Hepatocyte (in vitro differentiated cells): ENCODE results near the gene SLC39A1. TPM values are rescaled to one million over a fixed set of nuclear protein-coding genes. Genes with fewer than 3 reads are reported as not detected.

Experiments used
- DNase-seq: peaks from one replicate; pipeline ENCODE4 v3.0.0-alpha.2; 2016; ENCODE audit warnings: low spot score
- H2AFZ ChIP-seq: fragments of 200-600 bp; sonication (generic); 2 replicates; pipeline ENCODE4 v1.6.0; 2016; ENCODE audit warnings: antibody characterized with exemption, mild to moderate bottlenecking
- H3K27ac ChIP-seq: fragments of 200-600 bp; sonication (generic); 2 replicates; pipeline ENCODE4 v1.5.1; 2016; ENCODE audit warnings: mild to moderate bottlenecking
- H3K27me3 ChIP-seq: fragments of 200-600 bp; sonication (generic); 2 replicates; pipeline ENCODE4 v1.6.1; 2016
- H3K36me3 ChIP-seq: fragments of 200-600 bp; sonication (generic); replicated peaks from 2 replicates; pipeline ENCODE4 v1.5.1; 2016; ENCODE audit warnings: low read depth; ENCODE audit not compliant: insufficient read depth
- H3K4me1 ChIP-seq: fragments of 200-600 bp; sonication (generic); 2 replicates; pipeline ENCODE4 v1.5.1; 2016; ENCODE audit warnings: mild to moderate bottlenecking, moderate library complexity; ENCODE audit not compliant: insufficient read depth
- H3K4me2 ChIP-seq: fragments of 200-600 bp; sonication (generic); 2 replicates; pipeline ENCODE4 v1.6.0; 2016
- H3K4me3 ChIP-seq: fragments of 200-600 bp; sonication (generic); 2 replicates; pipeline ENCODE4 v1.5.1; 2016; ENCODE audit warnings: mild to moderate bottlenecking
- H3K79me2 ChIP-seq: fragments of 200-600 bp; sonication (generic); 2 replicates; pipeline ENCODE4 v1.6.0; 2017; ENCODE audit warnings: mild to moderate bottlenecking
- H3K9me2 ChIP-seq: fragments of 200-600 bp; sonication (generic); replicated peaks from 2 replicates; pipeline ENCODE4 v1.6.0; 2017; ENCODE audit warnings: mild to moderate bottlenecking; ENCODE audit not compliant: insufficient read depth
- H3K9me3 ChIP-seq: fragments of 200-600 bp; sonication (generic); 2 replicates; pipeline ENCODE4 v1.5.1; 2016; ENCODE audit warnings: low read depth, mild to moderate bottlenecking
- H4K20me1 ChIP-seq: fragments of 200-600 bp; sonication (generic); 2 replicates; pipeline ENCODE4 v1.6.0; 2016; ENCODE audit warnings: mild to moderate bottlenecking; ENCODE audit not compliant: insufficient read depth, poor library complexity, severe bottlenecking
- EZH2 ChIP-seq: fragments of 200-600 bp; sonication (generic); IDR thresholded peaks from 2 replicates; pipeline ENCODE4 v1.6.1; 2016; ENCODE audit warnings: antibody characterized with exemption, mild to moderate bottlenecking, borderline replicate concordance
- EZH2phosphoT487 ChIP-seq: fragments of 200-600 bp; sonication (generic); IDR thresholded peaks from one replicate; pipeline ENCODE4 v1.6.1; 2018; ENCODE audit warnings: antibody characterized with exemption, mild to moderate bottlenecking, low read depth, moderate library complexity; ENCODE audit not compliant: unreplicated experiment, severe bottlenecking
- WGBS: methylation state at CpG from one replicate; pipeline ENCODE4 v1.1.6; 2016; ENCODE audit warnings: low lambda C conversion rate; ENCODE audit errors: missing lambda C conversion rate; 5-methylcytosine and 5-hydroxymethylcytosine counted together
- polyA plus RNA-seq: library from polyadenylated mRNA; unstranded; fragments of >200 nt; fragmentation: Nextera tagmentation; extraction: Ambion mirVana; gene quantifications from 2 replicates; pipeline ENCODE4 v1.2.1, GENCODE V29; 2016
- total RNA-seq: library from RNA; depleted of rRNA; stranded (reverse); fragments of >200 nt; gene quantifications from 2 replicates; pipeline ENCODE4 v1.2.3, GENCODE V29; 2014
- TF ChIP-seq, protein P1 (sequence below): fragments of 200-600 bp; sonication (generic); IDR thresholded peaks from 2 replicates; pipeline ENCODE4 v1.5.1; 2016; ENCODE audit warnings: antibody characterized with exemption, mild to moderate bottlenecking; ENCODE audit not compliant: poor library complexity

SLC39A1 gene
- total and polyA plus RNA-seq, 2 experiments from 2014 or later: 158 to 163 TPM

DNA sequence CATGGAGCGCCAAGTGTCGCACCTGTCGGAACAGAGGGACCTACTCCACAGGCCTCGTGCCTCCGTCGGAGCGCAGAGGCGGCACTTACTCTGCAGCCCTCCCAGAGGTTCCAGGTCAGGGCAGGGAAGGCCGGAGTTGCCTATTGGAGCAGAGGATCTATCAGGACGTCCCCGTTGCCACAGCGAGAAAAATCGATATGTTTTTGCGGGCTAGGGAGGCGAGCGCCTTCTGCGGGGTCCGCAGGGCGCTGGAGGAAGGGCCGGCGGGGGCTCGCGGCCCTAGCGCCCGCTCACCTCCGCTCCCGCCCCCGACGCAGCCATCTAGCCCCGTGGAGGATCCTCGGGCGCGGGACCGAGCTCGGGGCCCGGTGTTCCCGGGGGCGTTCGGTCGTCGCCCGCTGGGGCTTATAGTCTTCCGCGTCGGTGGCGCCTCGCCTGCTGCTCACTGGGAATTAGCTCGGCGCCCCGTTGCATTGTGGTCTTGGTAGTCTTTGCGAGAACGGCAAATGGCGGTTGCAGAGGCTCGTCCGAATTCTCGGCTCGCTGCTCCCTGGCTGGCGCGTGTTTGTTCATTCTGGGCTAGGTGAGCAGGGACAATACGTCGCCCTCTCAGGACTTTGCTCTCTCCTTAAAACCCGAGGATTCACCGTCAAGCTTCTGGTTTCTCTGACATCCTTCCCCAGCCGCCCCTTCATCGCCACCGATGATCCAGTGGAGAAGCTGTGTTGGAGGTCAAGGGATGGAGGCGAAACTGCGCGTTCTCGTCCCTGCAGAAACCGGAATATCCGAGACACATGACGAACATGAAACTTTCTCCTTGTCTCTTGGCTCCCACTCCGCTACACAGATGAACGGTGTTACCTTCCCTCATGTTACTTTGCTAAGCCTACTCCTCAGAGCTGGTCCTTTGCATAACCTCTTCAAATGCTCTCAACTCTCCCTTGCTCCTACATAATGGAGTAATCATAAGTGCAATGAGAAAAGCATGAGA lies 14.2 kb upstream of the SLC39A1 start, which contains the start of gene JTB:
Gene JTB (minus strand): TSS at position 425 of the 991 bp plus-strand sequence. CDS start 422 bp downstream, at position 3.
- Histone ChIP-seq H3K36me3 (no peaks in the 10 kb centered on the region), H2AFZ (peak within 1 kb of the TSS; percentile 72), H3K4me2 (peak within 1 kb of the TSS; percentile 99), H3K4me3 (peak within 1 kb of the TSS; percentile 75), H3K9me2 (no peaks in the 10 kb centered on the region), H3K79me2 (peaks cover 27% of the 10 kb centered on the region), H3K27me3 (no peaks in the 10 kb centered on the region), H3K9me3 (no peaks in the 10 kb centered on the region), H3K27ac (peak within 1 kb of the TSS; percentile 93), H4K20me1 (peaks cover 3% of the 10 kb centered on the region), H3K4me1 (peaks cover 14% of the 10 kb centered on the region)
- WGBS: 1% methylated on average over 74 of the region's 75 CpGs
- peak; percentile 93 for DNase-seq
- TF ChIP-seq, protein P1, sequence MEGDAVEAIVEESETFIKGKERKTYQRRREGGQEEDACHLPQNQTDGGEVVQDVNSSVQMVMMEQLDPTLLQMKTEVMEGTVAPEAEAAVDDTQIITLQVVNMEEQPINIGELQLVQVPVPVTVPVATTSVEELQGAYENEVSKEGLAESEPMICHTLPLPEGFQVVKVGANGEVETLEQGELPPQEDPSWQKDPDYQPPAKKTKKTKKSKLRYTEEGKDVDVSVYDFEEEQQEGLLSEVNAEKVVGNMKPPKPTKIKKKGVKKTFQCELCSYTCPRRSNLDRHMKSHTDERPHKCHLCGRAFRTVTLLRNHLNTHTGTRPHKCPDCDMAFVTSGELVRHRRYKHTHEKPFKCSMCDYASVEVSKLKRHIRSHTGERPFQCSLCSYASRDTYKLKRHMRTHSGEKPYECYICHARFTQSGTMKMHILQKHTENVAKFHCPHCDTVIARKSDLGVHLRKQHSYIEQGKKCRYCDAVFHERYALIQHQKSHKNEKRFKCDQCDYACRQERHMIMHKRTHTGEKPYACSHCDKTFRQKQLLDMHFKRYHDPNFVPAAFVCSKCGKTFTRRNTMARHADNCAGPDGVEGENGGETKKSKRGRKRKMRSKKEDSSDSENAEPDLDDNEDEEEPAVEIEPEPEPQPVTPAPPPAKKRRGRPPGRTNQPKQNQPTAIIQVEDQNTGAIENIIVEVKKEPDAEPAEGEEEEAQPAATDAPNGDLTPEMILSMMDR: no peak
- TF ChIP-seq EZH2 (no peak), EZH2phosphoT487 (no peak)

DNA sequence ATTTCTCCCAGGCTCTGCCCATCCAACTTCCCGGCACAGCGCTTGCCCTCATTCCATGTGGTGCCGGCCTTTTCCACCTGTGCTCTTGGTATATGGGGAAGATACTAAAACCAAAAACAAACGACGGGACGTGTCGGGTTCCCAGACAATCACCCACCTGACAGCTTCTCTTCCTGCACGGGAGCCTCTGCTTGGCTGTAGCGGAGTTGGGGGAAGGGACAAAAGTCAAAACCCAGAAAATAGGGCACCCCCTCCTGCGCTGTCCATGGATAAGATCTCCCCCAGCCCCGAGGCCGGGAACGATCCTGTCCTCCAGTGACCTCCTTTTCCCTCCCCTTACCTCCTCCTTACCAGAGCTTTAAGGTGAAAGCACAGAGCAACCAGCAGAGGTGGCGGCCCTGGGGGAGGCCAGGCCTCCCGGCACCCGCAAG lies 13.5 kb upstream of the SLC39A1 start:
- peak overlapping the region; percentile 72 for H2AFZ ChIP-seq

DNA sequence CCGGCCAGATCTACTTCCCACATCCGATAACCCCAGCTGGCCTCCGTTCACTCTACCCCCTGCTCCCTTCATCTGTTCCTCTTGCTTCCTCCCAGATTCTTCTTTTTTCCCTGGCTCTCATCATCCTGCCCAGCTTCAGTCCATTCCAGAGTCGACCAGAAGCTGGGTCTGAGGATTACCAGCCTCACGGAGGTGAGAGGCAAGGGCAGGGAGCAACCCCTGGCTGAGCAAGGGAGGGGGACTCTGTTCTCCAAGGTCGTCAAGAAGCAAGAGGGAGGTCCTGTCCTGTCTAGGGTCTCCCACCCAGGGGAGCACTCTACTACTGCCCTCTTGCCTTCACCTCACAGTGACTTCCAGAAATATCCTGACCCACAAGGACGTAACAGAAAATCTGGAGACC lies 10.2 kb upstream of the SLC39A1 start:
- peaks cover 23% of the 10 kb centered on the region for H3K79me2 ChIP-seq
- H3K4me1 ChIP-seq: peaks cover 12% of the 10 kb centered on the region
- H4K20me1 ChIP-seq: peaks cover 3% of the 10 kb centered on the region
- no peaks in the 10 kb centered on the region for H3K9me3 ChIP-seq
- no peaks in the 10 kb centered on the region for H3K27me3 ChIP-seq
- TF ChIP-seq EZH2phosphoT487 (no peak), EZH2 (no peak)
- TF ChIP-seq, protein P1: no peak
- no peak overlapping the region for H3K4me3 ChIP-seq
- H3K9me2 ChIP-seq: no peaks in the 10 kb centered on the region
- H3K36me3 ChIP-seq: no peaks in the 10 kb centered on the region
- no peak overlapping the region for H2AFZ ChIP-seq
- DNase-seq: no peak
- H3K4me2 ChIP-seq: no peak overlapping the region
- 90% methylated on average over 7 of the region's 7 CpGs for WGBS
- no peak overlapping the region for H3K27ac ChIP-seq

More for the DNA sequence above, 13.5 kb upstream of the SLC39A1 start:
- H3K27ac ChIP-seq: peak overlapping the region; percentile 93
- H3K36me3 ChIP-seq: no peaks in the 10 kb centered on the region
- H3K9me2 ChIP-seq: no peaks in the 10 kb centered on the region
- H3K4me2 ChIP-seq: peak overlapping the region; percentile 99
- peaks cover 27% of the 10 kb centered on the region for H3K79me2 ChIP-seq
- peaks cover 3% of the 10 kb centered on the region for H4K20me1 ChIP-seq
- H3K4me3 ChIP-seq: peak overlapping the region; percentile 75
- 1% methylated on average over 16 of the region's 16 CpGs for WGBS
- no peaks in the 10 kb centered on the region for H3K27me3 ChIP-seq
- peaks cover 14% of the 10 kb centered on the region for H3K4me1 ChIP-seq
- H3K9me3 ChIP-seq: no peaks in the 10 kb centered on the region
- no peak for DNase-seq
- TF ChIP-seq EZH2: no peak

DNA sequence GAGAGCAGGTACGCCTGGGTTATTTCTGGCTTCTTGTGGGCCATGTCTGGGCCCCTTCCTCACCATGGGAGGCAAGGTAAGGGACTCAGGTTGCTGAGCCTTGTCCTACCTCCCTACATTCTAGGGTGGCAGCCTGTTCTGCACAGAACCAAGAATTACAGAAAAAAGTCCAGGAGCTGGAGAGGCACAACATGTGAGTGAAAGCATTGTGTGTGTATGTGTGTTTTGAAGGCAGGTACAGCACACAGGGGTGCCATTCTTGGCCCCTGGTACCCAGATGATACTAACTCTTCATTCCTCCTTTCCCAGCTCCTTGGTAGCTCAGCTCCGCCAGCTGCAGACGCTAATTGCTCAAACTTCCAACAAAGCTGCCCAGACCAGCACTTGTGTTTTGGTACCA lies 9.7 kb upstream of the SLC39A1 start:
- TF ChIP-seq EZH2phosphoT487: no peak
- TF ChIP-seq, protein P1: no peak
- TF ChIP-seq EZH2: no peak
- Histone ChIP-seq H3K27me3 (no peaks in the 10 kb centered on the region), H3K9me3 (no peaks in the 10 kb centered on the region), H3K79me2 (peaks cover 23% of the 10 kb centered on the region), H3K36me3 (no peaks in the 10 kb centered on the region), H3K9me2 (no peaks in the 10 kb centered on the region), H3K4me1 (peaks cover 10% of the 10 kb centered on the region), H3K4me3 (no peak overlapping the region), H3K27ac (no peak overlapping the region), H3K4me2 (no peak overlapping the region), H4K20me1 (peaks cover 3% of the 10 kb centered on the region), H2AFZ (no peak overlapping the region)
- WGBS: 96% methylated on average over 3 of the region's 3 CpGs
- no peak for DNase-seq
